ENCODE results near the gene TMEM128.
"Not testable (repeated sequence)": the region's sequence is repeated elsewhere in the genome, so short reads cannot be mapped to it uniquely, and the experiment has no call there.

Gene TMEM128

DNA sequence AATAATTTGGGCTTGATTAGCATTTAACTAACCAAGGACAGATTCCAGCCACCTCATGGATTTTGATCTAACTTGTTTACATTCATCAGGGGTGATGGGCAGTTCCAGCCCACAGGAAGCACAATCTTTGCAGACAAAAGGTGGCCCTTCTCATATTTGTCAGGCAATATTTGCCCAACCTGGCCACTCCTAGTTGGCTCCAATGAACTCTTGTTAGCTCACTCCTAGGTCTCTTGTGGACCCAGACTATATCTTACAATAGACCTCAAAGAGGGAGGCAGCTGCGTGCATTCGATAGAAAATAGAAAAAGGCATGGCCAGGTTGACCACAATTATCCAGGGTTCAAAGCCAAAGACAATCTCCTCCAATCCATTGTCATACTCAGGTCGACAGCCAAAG is 59.5 kb downstream of the TMEM128 start:
- DNase-seq (ENCODE audit: low spot score), result not testable (repeated sequence)
